T-cell (primary cell): ENCODE results near the gene A2ML1. TPM values are rescaled to one million over a fixed set of nuclear protein-coding genes. Genes with fewer than 3 reads are reported as not detected.

ENCODE experiments used
- ATAC-seq, 4 experiments: fragments of 200-7000 bp in 3 of 4; fragments of 150-1000 bp in 1 of 4; cut with Tn5 transposase; replicated peaks in 1 of 4; 1 replicate in 3 of 4; 2 replicates in 1 of 4; pipeline ENCODE4 v1.10.0; 2021; ENCODE audit warnings: moderate library complexity in 3 of 4, mild to moderate bottlenecking in 2 of 4, moderate number of reproducible peaks in 1 of 4
- CTCF ChIA-PET, 2 donors: fragments of 300-600 bp; sonication (Branson Sonifier 250); formaldehyde crosslinking; loops; one replicate each; lab custom pipeline; 2022; ENCODE audit warnings: antibody characterized with exemption in 2 of 2; lab: Charles Lee
- POLR2A ChIA-PET, 2 donors: fragments of 300-600 bp; sonication (Branson Sonifier 250); formaldehyde crosslinking; loops; one replicate each; lab custom pipeline; 2022; ENCODE audit warnings: antibody characterized with exemption in 2 of 2; lab: Charles Lee
- DNase-seq, 35 experiments: peaks; one replicate each; pipeline versions ENCODE4 v3.0.0 to v3.0.0-alpha.2; 2013 to 2023
- H3K27ac ChIP-seq: one replicate; pipeline ENCODE4 v1.5.1; 2013; ENCODE audit warnings: low read length
- H3K27me3 ChIP-seq, 2 experiments: replicated peaks in 1 of 2; 1 replicate in 1 of 2; 2 replicates in 1 of 2; pipeline versions ENCODE4 v1.6.1 to v1.7.0; 2013; ENCODE audit warnings: low read length in 1 of 2, mixed read lengths in 1 of 2; ENCODE audit not compliant: control insufficient read depth in 2 of 2, insufficient read depth in 2 of 2; ENCODE audit errors: extremely low read depth in 1 of 2
- H3K36me3 ChIP-seq, 2 donors: 1 replicate in 1 of 2; 2 replicates in 1 of 2; pipeline versions ENCODE4 v1.6.1 to v1.7.0; 2013; ENCODE audit warnings: low read length in 1 of 2; ENCODE audit not compliant: control insufficient read depth in 2 of 2, insufficient read depth in 1 of 2; ENCODE audit errors: extremely low read depth in 1 of 2
- H3K4me1 ChIP-seq, 2 experiments: 1 replicate in 1 of 2; 2 replicates in 1 of 2; pipeline versions ENCODE4 v1.6.1 to v1.7.0; 2013; ENCODE audit warnings: low read length in 2 of 2, mixed read lengths in 1 of 2; ENCODE audit not compliant: insufficient read depth in 2 of 2, control insufficient read depth in 1 of 2; ENCODE audit errors: extremely low read depth in 1 of 2
- H3K4me3 ChIP-seq, 2 donors: 1 replicate in 1 of 2; 2 replicates in 1 of 2; pipeline versions ENCODE4 v1.5.1 to v1.7.0; 2013; ENCODE audit warnings: mild to moderate bottlenecking in 2 of 2, low read length in 1 of 2, moderate library complexity in 1 of 2; ENCODE audit not compliant: control insufficient read depth in 1 of 2; ENCODE audit errors: extremely low read depth in 1 of 2
- H3K9me3 ChIP-seq: 2 replicates; pipeline ENCODE4 v1.7.0; 2013
- H3K27ac Mint-ChIP-seq, 2 donors: one replicate each; pipeline ENCODE4 v1.8.0; 2020 to 2021; ENCODE audit warnings: mild to moderate bottlenecking in 2 of 2, mixed read lengths in 2 of 2
- H3K27me3 Mint-ChIP-seq, 2 donors: one replicate each; pipeline ENCODE4 v1.8.0; 2021 to 2022; ENCODE audit warnings: mixed read lengths in 2 of 2
- H3K36me3 Mint-ChIP-seq: one replicate; pipeline ENCODE4 v1.8.0; 2021; ENCODE audit warnings: mixed read lengths
- H3K4me1 Mint-ChIP-seq, 3 donors: one replicate each; pipeline ENCODE4 v1.8.0; 2020 to 2022; ENCODE audit warnings: mixed read lengths in 3 of 3, mild to moderate bottlenecking in 1 of 3
- H3K4me3 Mint-ChIP-seq, 3 donors: one replicate each; pipeline ENCODE4 v1.8.0; 2020 to 2022; ENCODE audit warnings: mild to moderate bottlenecking in 3 of 3, mixed read lengths in 3 of 3, moderate library complexity in 3 of 3
- H3K9me3 Mint-ChIP-seq, 3 donors: one replicate each; pipeline ENCODE4 v1.8.0; 2020 to 2022; ENCODE audit warnings: mixed read lengths in 3 of 3
- WGBS: methylation state at CpG from one replicate; pipeline ENCODE4 v1.1.5; 2013; ENCODE audit warnings: missing lambda C conversion rate; ENCODE audit not compliant: insufficient coverage; 5-methylcytosine and 5-hydroxymethylcytosine counted together
- total RNA-seq, 35 experiments: library from RNA in 6 of 35; stranded (reverse) in 6 of 35; fragments of 120-200 nt in 1 of 35; gene quantifications; one replicate each; pipeline versions ENCODE4 v1.2.1 to v1.2.4 and lab custom pipeline; 2013 to 2026

A2ML1 gene
- total RNA-seq, 5 donors from 2014 or later (not counting 1 experiment from before 2014, with no cell fraction given) = not detected

- Mint-ChIP-seq H3K27ac (no peak overlapping the region), H3K9me3 (no peaks in the 10 kb centered on the region), H3K36me3 (no peaks in the 10 kb centered on the region), H3K27me3 (no peaks in the 10 kb centered on the region), H3K4me1 (no peaks in the 10 kb centered on the region), H3K4me3 (no peak overlapping the region)
- Histone ChIP-seq H3K27ac (no peak overlapping the region), H3K9me3 (no peaks in the 10 kb centered on the region), H3K36me3 (no peaks in the 10 kb centered on the region), H3K27me3 (no peaks in the 10 kb centered on the region), H3K4me1 (no peaks in the 10 kb centered on the region), H3K4me3 (no peak overlapping the region)
- no peak for DNase-seq
- CTCF ChIA-PET = interaction anchor here in 1 of 2 donors (1.7 kb wide), 1 partner anchor 10 kb away, joined by 9 read pairs; no protein-coding TSS in a partner anchor
- no CpG with 5 or more reads among the region's 1 CpG for WGBS
- POLR2A ChIA-PET = no interaction called here
- ATAC-seq = no peak
Measured at GRCh38 chr12:8870586-8870985, 48.2 kb downstream of the A2ML1 start.

GRCh38 chr12:8871068-8871467 lies 48.6 kb downstream of the A2ML1 start:
- no peaks in the 10 kb centered on the region for H3K27me3 Mint-ChIP-seq
- Histone ChIP-seq H3K4me1 (no peaks in the 10 kb centered on the region), H3K27ac (no peak overlapping the region), H3K4me3 (no peak overlapping the region), H3K27me3 (no peaks in the 10 kb centered on the region), H3K36me3 (no peaks in the 10 kb centered on the region), H3K9me3 (no peaks in the 10 kb centered on the region)
- ChIA-PET POLR2A (no interaction called here), CTCF (no interaction called here)
- H3K4me1 Mint-ChIP-seq = no peaks in the 10 kb centered on the region
- no peak overlapping the region for H3K27ac Mint-ChIP-seq
- ATAC-seq = no peak
- no peaks in the 10 kb centered on the region for H3K9me3 Mint-ChIP-seq
- no peaks in the 10 kb centered on the region for H3K36me3 Mint-ChIP-seq
- DNase-seq = no peak
- H3K4me3 Mint-ChIP-seq = no peak overlapping the region

- no peak for ATAC-seq
- ChIA-PET POLR2A (no interaction called here), CTCF (no interaction called here)
- Mint-ChIP-seq H3K9me3 (no peaks in the 10 kb centered on the region), H3K4me3 (no peak overlapping the region), H3K36me3 (no peaks in the 10 kb centered on the region), H3K27me3 (no peaks in the 10 kb centered on the region), H3K27ac (no peak overlapping the region), H3K4me1 (peaks cover 0 to 4% (median 3%) of the 10 kb centered on the region in 3 donors)
- no peak overlapping the region for H3K4me3 ChIP-seq
- no peaks in the 10 kb centered on the region for H3K27me3 ChIP-seq
- no peak for DNase-seq
- H3K27ac ChIP-seq = no peak overlapping the region
- WGBS = no CpG with 5 or more reads among the region's 4 CpGs
- no peaks in the 10 kb centered on the region for H3K4me1 ChIP-seq
- H3K9me3 ChIP-seq = no peaks in the 10 kb centered on the region
- no peaks in the 10 kb centered on the region for H3K36me3 ChIP-seq
Measured at GRCh38 chr12:8876887-8877286, 54.5 kb downstream of the A2ML1 start.

GRCh38 chr12:8886502-8887284 lies 64.3 kb downstream of the A2ML1 start:
- no peaks in the 10 kb centered on the region for H3K36me3 Mint-ChIP-seq
- WGBS = 67% methylated on average over 1 of the region's 6 CpGs
- H3K4me1 Mint-ChIP-seq = peaks cover 0 to 5% (median 4%) of the 10 kb centered on the region in 3 donors
- H3K27me3 Mint-ChIP-seq = no peaks in the 10 kb centered on the region
- Histone ChIP-seq H3K27me3 (peaks cover 0 to 4% of the 10 kb centered on the region in 2 experiments), H3K27ac (no peak overlapping the region), H3K36me3 (no peaks in the 10 kb centered on the region), H3K4me1 (peaks cover 0 to 3% of the 10 kb centered on the region in 2 experiments), H3K4me3 (no peak overlapping the region), H3K9me3 (no peaks in the 10 kb centered on the region)
- CTCF ChIA-PET = interaction anchor here in 1 of 2 donors (0.7 kb wide), 1 partner anchor 29 kb away, joined by 3 read pairs; no protein-coding TSS in a partner anchor
- ATAC-seq (no peak), DNase-seq (no peak)
- H3K4me3 Mint-ChIP-seq = no peak overlapping the region
- H3K9me3 Mint-ChIP-seq = no peaks in the 10 kb centered on the region
- no peak overlapping the region for H3K27ac Mint-ChIP-seq
- POLR2A ChIA-PET = no interaction called here

GRCh38 chr12:8887285-8887715 lies 64.9 kb downstream of the A2ML1 start:
- CTCF ChIA-PET = interaction anchor here in 1 of 2 donors (0.6 kb wide), 1 partner anchor 535 kb away, joined by 3 read pairs; no protein-coding TSS in a partner anchor
- H3K27me3 ChIP-seq = peaks cover 0 to 4% of the 10 kb centered on the region in 2 experiments
- no peaks in the 10 kb centered on the region for H3K36me3 Mint-ChIP-seq
- H3K27me3 Mint-ChIP-seq = no peaks in the 10 kb centered on the region
- no peak for ATAC-seq
- POLR2A ChIA-PET = no interaction called here
- H3K27ac Mint-ChIP-seq = no peak overlapping the region
- no peaks in the 10 kb centered on the region for H3K9me3 Mint-ChIP-seq
- peaks cover 0 to 5% (median 4%) of the 10 kb centered on the region in 3 donors for H3K4me1 Mint-ChIP-seq
- H3K4me3 Mint-ChIP-seq = no peak overlapping the region
- peaks cover 0 to 3% of the 10 kb centered on the region in 2 experiments for H3K4me1 ChIP-seq
- DNase-seq = no peak
- H3K4me3 ChIP-seq = no peak overlapping the region
- no peaks in the 10 kb centered on the region for H3K9me3 ChIP-seq
- WGBS = 84% methylated on average over 3 of the region's 4 CpGs
- no peaks in the 10 kb centered on the region for H3K36me3 ChIP-seq
- H3K27ac ChIP-seq = no peak overlapping the region

- Mint-ChIP-seq H3K27ac (peak overlapping the region; percentile 76 to 79), H3K36me3 (no peaks in the 10 kb centered on the region), H3K4me1 (peaks cover 0 to 5% (median 4%) of the 10 kb centered on the region in 3 donors), H3K4me3 (peak overlapping the region; percentile 60 to 90 (median 87)), H3K9me3 (no peaks in the 10 kb centered on the region), H3K27me3 (no peaks in the 10 kb centered on the region)
- ChIA-PET POLR2A (interaction anchor here in 1 of 2 donors (0.7 kb wide), 1 partner anchor 233 kb away, joined by 8 read pairs; no protein-coding TSS in a partner anchor), CTCF (interaction anchor here (0.5 to 2.8 kb wide), 40 partner anchors 11 to 1083 kb away, joined by 3 to 21 read pairs (median 4); partner anchors contain the start of genes M6PR (in 1 of the 2) and PHC1 (in 1 of the 2))
- Histone ChIP-seq H3K4me3 (peak overlapping the region; percentile 60 to 65), H3K27ac (peak overlapping the region; percentile 23), H3K9me3 (no peaks in the 10 kb centered on the region), H3K27me3 (peaks cover 0 to 4% of the 10 kb centered on the region in 2 experiments), H3K36me3 (no peaks in the 10 kb centered on the region), H3K4me1 (peaks cover 0 to 3% of the 10 kb centered on the region in 2 experiments)
- 0% methylated on average over 2 of the region's 14 CpGs for whole genome bisulfite sequencing
- peak; percentile 81 to 84 (median 82) for ATAC-seq
- peak in 34 of 35 experiments; percentile 14 to 79 (median 44) for DNase-seq
Measured at GRCh38 chr12:8890313-8891085, 68.1 kb downstream of the A2ML1 start.
